ENCODE results near the gene CCDC83. TPM values are rescaled to one million over a fixed set of nuclear protein-coding genes. Genes with fewer than 3 reads are reported as not detected.
"Not testable (repeated sequence)": the region's sequence is repeated elsewhere in the genome, so short reads cannot be mapped to it uniquely, and the experiment has no call there.

The CCDC83 gene
- total RNA-seq, 1 donor from 2014 or later, result not detected

DNA sequence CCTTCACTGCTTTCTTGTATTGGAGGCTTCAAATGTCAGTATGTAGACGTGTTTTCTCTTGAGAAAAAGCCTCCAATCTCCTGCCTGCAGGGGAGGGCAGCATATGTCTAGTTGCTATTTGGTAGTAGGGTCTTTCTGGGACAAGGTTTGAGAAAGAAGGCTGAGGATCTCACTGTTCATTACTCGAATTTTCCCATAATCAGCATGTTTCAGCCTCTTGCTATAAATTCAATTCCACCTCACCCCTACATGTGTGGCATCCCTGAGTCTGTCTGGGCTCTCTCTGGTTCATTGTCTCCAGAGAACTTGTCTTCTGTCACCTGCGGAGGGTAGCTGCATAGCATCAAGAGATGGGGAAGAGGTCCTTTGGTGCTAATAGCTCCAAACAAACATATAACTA, 19.5 kb upstream of the CCDC83 start:
- no peak for DNase-seq (ENCODE audit: low read depth)

DNA sequence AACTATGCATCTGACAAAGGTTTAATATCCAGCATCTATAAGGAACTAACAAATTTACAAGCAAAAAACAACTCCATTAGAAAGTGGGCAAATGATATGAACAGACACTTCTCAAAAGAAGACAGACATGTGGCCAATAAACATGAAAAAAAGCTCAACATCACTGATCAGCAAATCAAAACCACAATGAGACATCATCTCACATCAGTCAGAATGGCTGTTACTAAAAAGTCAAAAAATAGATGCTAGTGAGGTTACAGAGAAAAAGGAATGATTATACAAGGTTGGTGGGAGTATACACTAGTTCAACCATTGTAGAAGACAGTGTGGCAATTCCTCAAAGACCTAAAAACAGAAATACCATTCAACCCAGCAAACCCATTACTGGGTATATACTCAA, 14.3 kb upstream of the CCDC83 start:
- not testable (repeated sequence) for DNase-seq (ENCODE audit: low read depth)

GRCh38 chr11:85843929-85844328, 11.3 kb upstream of the CCDC83 start:
- no peak for DNase-seq (ENCODE audit: low read depth)

- peak; percentile 98 for DNase-seq (ENCODE audit: low read depth)
Observed at GRCh38 chr11:85844439-85845123, 10.6 kb upstream of the CCDC83 start.

- DNase-seq (ENCODE audit: low read depth), result peak; percentile 44
Observed at GRCh38 chr11:85845124-85845631, 10.0 kb upstream of the CCDC83 start.

DNA sequence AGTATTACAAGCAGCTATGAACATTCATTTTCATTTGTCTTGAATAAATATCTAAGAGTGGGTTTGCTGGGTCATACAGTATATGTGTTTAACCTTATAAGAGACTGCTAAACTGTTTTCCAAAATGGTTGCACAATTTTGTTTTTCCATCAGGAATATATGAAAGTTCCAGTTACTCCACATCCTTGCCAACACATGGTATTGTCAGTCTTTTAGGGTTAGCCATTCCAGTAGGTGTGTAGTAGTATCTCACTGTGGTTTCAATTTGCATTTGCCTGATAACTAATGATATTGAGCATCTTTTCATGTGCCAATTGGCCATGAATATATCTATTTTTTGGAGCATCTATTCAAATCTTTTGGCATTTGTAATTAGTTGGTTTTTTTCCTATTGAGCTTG, 7.7 kb upstream of the CCDC83 start:
- DNase-seq (ENCODE audit: low read depth), result no peak

DNA sequence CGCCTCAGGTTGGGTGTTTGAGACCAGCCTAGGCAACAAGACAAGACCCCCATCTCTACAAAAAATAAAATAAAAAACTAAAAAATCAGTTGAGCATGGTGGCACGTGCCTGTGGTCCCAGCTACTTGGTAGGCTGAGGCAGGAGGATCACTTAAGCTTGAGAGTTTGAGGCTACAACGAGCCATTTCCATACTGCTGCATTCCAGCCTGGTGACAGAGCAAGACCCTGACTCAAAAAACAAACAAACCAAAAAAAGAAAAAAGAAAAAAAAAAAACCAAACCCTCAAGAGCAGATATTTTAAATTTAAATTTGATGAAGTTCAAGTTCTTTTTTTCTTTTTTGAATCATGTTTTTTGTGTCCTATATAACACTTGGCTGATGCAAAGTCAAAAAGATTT, 7.2 kb upstream of the CCDC83 start:
- no peak for DNase-seq (ENCODE audit: low read depth)

DNA sequence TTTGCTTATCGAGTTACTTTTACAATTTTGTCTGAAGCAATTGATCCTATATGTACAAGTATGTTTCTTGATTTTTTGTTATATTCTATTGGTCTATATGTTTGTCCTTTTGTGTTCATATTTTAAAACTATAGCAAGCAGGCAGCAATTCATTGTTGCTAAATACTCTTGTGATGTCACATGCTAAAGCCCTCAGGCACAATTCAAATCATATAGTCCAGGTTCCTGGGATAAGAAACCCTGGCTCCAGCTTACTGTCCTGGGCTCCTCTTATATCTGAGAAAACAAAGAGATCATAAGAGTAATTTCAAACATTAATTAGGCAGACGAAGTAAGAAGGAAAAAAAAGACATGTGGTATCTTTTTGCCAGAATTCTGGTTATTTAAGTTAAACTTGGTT, 6.6 kb upstream of the CCDC83 start:
- no peak for DNase-seq (ENCODE audit: low read depth)

- not testable (repeated sequence) for DNase-seq (ENCODE audit: low read depth)
Observed at GRCh38 chr11:85852754-85853153, 2.4 kb upstream of the CCDC83 start.

GRCh38 chr11:85853541-85853940, 1.6 kb upstream of the CCDC83 start:
- not testable (repeated sequence) for DNase-seq (ENCODE audit: low read depth)

GRCh38 chr11:85854212-85854556, 999 bp upstream of the CCDC83 start:
- peak; percentile 21 for DNase-seq (ENCODE audit: low read depth)

DNA sequence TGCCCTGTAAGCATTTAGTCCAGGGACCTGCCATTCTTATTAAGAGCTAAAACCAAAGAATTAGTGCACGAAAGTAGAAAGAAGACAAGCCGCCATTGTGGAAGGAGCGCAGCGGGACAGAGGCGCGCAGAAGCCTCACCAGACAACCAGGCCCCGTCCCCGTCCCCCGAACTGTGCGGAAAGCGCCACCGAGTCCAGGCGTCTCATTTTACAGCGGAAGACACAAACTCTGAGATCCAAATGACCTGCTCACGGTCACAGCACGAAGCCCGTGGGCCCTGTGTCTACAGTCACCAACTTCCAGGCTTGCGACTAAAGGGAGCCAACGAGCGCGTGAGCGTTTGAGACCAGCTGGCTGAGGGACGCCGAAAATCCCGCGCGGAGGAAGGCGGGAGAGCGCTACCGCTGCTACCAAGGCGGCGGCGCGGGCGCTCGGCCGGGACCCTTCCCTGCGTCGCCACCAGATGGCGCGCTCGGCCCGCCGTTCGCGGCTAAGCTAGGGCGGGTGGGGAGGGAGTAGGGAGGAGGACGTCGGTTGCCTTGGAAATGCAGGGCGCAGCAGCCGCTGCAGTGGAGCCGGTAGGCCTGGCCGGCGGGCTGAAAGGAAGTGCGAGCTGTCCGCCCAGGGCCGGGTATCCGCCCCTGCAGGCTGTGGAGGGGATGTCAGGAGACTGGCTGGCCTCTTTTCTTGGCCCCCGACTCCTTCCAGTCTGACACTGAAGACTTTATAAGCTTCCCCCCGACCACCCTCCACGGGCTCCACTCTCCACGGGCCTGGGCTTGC, 434 bp upstream of the CCDC83 start:
- DNase-seq (ENCODE audit: low read depth), result peak; percentile 76

- DNase-seq (ENCODE audit: low read depth), result no peak
Observed at GRCh38 chr11:85857098-85857497, 1.9 kb downstream of the CCDC83 start.

- not testable (repeated sequence) for DNase-seq (ENCODE audit: low read depth)
Observed at GRCh38 chr11:85859541-85859940, 4.4 kb downstream of the CCDC83 start.

DNA sequence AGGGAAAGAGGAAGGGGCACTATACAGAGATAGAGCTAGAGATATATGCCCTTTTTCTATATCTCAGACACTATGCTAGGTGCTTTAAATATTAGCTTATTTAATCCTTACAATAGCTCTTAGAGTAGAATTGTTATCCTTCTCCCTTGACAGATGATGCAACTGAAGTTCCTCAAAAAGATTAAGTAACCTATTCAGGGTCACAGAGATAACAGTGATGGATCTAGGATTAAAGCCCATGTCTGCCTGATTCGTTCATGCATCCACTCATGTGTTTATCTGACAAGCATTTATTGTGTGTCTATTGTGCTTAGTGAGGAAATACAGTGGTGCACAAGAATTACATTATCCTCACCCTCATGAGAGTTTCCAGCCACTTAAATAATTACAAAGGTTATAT, 8.7 kb downstream of the CCDC83 start:
- no peak for DNase-seq (ENCODE audit: low read depth)

GRCh38 chr11:85866137-85866827, 11.1 kb downstream of the CCDC83 start:
- no peak for DNase-seq (ENCODE audit: low read depth)

DNA sequence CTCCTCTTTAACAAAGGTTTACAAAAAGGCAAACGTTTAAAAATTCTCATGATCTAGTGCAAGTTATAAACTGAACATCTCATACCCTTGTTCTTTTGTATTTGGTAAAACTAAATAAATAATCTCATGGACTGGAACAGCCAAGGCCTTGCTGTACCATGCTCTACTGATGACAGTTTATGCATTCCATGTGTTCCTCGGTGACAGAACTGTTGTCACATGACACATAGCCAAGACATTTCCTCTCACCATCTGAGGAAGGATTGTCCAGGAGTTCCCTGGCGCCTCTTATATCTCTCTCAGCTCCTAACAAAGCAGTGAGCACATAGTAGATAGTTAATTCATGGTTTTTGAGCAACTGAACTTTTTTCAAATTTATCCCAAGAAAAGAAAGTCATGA, 12.6 kb downstream of the CCDC83 start:
- no peak for DNase-seq (ENCODE audit: low read depth)

DNA sequence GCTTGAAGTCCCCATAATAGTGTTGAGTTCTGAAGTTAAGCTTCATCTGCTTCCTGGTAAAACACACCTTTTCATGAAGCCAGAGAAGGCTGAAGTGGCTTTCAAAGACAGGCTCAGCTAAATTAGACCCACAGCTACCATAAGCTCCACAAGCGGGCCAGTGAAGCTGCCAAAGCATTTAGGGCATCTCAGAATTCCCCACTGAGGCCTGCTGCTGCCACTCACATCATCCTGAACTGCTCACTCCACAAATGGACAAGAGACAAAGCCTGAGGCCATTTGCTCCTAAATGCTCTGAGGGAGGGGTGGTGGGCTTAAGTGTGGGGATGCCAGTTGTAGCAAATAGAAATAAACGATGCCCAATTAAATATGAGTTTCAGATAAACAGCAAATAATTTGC, 14.6 kb downstream of the CCDC83 start:
- no peak for DNase-seq (ENCODE audit: low read depth)

DNA sequence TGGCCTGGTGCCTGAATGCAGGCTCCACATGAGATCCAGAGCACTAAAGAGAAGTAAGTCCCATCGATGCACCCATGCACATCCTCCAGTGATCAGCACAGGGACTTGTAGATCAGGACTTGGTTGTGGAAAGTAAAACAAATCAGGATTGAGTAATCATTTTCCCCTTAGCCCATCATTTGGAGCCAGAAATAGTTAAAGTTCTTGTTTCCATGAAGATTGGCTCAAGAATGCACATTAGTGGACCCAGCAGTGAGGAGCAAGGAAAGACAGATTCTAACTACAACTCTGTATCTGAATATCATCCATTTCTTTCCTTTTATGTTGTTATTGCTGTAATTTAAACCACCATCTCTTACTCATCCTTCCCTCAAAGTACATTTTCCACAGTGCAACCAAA, 19.1 kb downstream of the CCDC83 start:
- DNase-seq (ENCODE audit: low read depth), result no peak

DNA sequence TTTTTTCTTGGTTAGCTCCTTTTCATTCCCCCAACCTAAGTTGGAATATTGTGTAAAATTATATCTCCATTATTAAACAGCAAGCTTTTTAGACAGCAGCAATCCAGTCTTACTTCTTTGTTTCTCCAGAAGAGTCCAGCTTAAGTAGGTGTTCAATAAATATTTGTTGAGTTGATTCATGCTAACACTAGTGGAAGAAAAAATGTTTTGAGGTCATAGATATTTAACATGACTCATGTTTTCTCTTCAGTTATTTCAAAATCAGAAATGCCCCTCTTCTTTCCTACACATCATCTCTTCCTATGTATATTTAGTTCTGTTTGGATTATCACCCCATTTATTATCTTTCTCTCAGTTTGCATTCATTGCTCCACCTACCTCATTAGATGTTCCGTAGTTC, 20.3 kb downstream of the CCDC83 start:
- no peak for DNase-seq (ENCODE audit: low read depth)

DNA sequence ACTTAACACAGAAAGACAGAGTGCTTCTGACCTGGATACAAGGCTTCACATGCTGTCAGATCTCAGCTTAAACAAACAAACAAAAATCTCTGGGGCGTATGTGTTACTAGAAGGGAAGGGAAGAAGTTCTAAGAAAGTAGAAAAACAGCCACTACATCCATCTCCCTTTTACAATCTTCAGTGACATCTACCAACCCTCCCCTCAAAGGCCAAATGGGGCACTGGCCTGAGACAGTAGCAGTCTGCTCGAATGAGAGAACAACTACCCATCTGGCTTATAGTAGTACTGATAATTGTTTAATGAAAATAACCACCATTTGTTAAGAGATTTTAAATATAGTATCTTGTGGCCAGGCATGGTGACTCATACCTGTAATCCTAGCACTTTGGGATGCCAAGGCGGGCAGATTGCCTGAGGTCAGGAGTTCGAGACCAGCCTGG, 29.4 kb downstream of the CCDC83 start:
- no peak for DNase-seq (ENCODE audit: low read depth)

Data from renal cortical epithelial cell (primary cell).